ENCODE measurements around the gene MPP7.
A peak's percentile ranks its signal among the peaks of the same experiment; 100 is the strongest.
"Not testable (repeated sequence)": the region's sequence is repeated elsewhere in the genome, so short reads cannot be mapped to it uniquely, and the experiment has no call there.

MPP7 gene

DNA sequence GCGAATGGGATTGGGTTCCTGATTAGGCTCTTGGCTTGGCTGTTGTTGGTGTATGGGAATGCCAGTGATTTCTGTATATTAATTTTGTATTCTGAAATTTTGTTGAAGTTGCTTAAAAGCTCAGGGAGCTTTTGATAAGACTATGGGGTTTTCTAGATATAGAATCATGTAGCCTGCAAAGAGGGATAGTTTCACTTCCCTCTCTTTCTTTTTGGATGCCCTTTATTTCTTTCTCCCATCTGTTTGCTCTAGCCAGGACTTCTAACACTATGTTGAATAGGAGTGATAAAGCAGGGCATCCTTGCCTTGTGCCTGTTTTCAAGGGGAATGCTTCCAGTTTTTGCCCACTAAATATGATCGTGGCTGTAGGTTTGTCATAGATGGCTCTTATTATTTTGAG lies 40.4 kb upstream of the MPP7 start:
- no peaks in the 10 kb centered on the region for H3K36me3 ChIP-seq (ENCODE audit: insufficient read depth, low read length)
- H3K4me3 ChIP-seq (ENCODE audit: low read length, poor library complexity, severe bottlenecking), result no peak overlapping the region
- H3K9me3 ChIP-seq (ENCODE audit: insufficient read depth, low read depth, low read length), result 0 out of 2 replicates have a peak, but pooled peaks cover 9% of the 10 kb centered on the region
- H4K20me1 ChIP-seq (ENCODE audit: insufficient read depth, low read length, poor library complexity, severe bottlenecking), result no peaks in the 10 kb centered on the region
- H3K4me1 ChIP-seq (ENCODE audit: insufficient read depth, low read length, poor library complexity, severe bottlenecking), result peaks cover 5% of the 10 kb centered on the region
- H2AFZ ChIP-seq (ENCODE audit: low read length), result no peak overlapping the region
- H3K9ac ChIP-seq (ENCODE audit: low read depth, low read length, poor library complexity, severe bottlenecking), result no peak overlapping the region
- no peaks in the 10 kb centered on the region for H3K9me2 ChIP-seq (replicated peaks; ENCODE audit: low read depth, low read length)
- H3F3A ChIP-seq (ENCODE audit: low read depth), result no peaks in the 10 kb centered on the region
- no peak for TF ChIP-seq EZH2phosphoT487 (IDR thresholded peaks at IDR 0.05; ENCODE audit: borderline replicate concordance)
- TF ChIP-seq, protein P1, sequence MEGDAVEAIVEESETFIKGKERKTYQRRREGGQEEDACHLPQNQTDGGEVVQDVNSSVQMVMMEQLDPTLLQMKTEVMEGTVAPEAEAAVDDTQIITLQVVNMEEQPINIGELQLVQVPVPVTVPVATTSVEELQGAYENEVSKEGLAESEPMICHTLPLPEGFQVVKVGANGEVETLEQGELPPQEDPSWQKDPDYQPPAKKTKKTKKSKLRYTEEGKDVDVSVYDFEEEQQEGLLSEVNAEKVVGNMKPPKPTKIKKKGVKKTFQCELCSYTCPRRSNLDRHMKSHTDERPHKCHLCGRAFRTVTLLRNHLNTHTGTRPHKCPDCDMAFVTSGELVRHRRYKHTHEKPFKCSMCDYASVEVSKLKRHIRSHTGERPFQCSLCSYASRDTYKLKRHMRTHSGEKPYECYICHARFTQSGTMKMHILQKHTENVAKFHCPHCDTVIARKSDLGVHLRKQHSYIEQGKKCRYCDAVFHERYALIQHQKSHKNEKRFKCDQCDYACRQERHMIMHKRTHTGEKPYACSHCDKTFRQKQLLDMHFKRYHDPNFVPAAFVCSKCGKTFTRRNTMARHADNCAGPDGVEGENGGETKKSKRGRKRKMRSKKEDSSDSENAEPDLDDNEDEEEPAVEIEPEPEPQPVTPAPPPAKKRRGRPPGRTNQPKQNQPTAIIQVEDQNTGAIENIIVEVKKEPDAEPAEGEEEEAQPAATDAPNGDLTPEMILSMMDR (conservative IDR thresholded peaks at IDR 0.05; ENCODE audit: low read length), result no peak
- no peaks in the 10 kb centered on the region for H3K79me2 ChIP-seq (ENCODE audit: insufficient read depth, low read length)
- no peak overlapping the region for H3K4me2 ChIP-seq (ENCODE audit: low read depth, low read length, poor library complexity, severe bottlenecking)
- H3K27me3 ChIP-seq (ENCODE audit: insufficient read depth, low read length, poor library complexity, severe bottlenecking), result no peaks in the 10 kb centered on the region

DNA sequence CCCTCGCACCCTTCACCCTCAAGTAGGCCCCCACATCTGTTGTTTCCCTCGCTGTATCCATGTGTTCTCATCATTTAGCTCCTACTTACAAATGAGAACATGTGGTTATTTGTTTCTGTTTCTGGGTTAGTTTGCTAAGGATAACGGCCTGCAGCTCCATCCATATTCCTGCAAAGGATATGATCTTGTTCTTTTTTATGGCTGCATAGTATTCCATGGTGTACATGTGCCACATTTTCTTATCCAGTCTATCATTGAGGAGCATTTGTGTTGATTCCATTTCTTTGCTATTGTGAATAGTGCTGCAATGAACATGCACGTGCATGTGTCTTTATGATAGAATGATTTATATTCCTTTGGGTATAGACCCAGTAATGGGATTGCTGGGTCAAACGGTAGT lies 38.8 kb upstream of the MPP7 start:
- H3K27me3 ChIP-seq (ENCODE audit: insufficient read depth, low read length, poor library complexity, severe bottlenecking); H3K79me2 ChIP-seq (ENCODE audit: insufficient read depth, low read length); H3K9me3 ChIP-seq (ENCODE audit: insufficient read depth, low read depth, low read length); H3K4me2 ChIP-seq (ENCODE audit: low read depth, low read length, poor library complexity, severe bottlenecking); H3F3A ChIP-seq (ENCODE audit: low read depth); H3K9me2 ChIP-seq (replicated peaks; ENCODE audit: low read depth, low read length); H2AFZ ChIP-seq (ENCODE audit: low read length); H3K4me1 ChIP-seq (ENCODE audit: insufficient read depth, low read length, poor library complexity, severe bottlenecking); H3K4me3 ChIP-seq (ENCODE audit: low read length, poor library complexity, severe bottlenecking); H3K9ac ChIP-seq (ENCODE audit: low read depth, low read length, poor library complexity, severe bottlenecking); H3K36me3 ChIP-seq (ENCODE audit: insufficient read depth, low read length); H4K20me1 ChIP-seq (ENCODE audit: insufficient read depth, low read length, poor library complexity, severe bottlenecking): not testable (repeated sequence)

- Histone ChIP-seq H3K4me1 (ENCODE audit: insufficient read depth, low read length, poor library complexity, severe bottlenecking) (peaks cover 43% of the 10 kb centered on the region), H4K20me1 (ENCODE audit: insufficient read depth, low read length, poor library complexity, severe bottlenecking) (no peaks in the 10 kb centered on the region), H3K9ac (ENCODE audit: low read depth, low read length, poor library complexity, severe bottlenecking) (peak overlapping the region; percentile 57), H3K36me3 (ENCODE audit: insufficient read depth, low read length) (no peaks in the 10 kb centered on the region), H3K27me3 (ENCODE audit: insufficient read depth, low read length, poor library complexity, severe bottlenecking) (no peaks in the 10 kb centered on the region), H3K79me2 (ENCODE audit: insufficient read depth, low read length) (no peaks in the 10 kb centered on the region), H3K4me3 (ENCODE audit: low read length, poor library complexity, severe bottlenecking) (peak overlapping the region; percentile 69), H3K9me3 (ENCODE audit: insufficient read depth, low read depth, low read length) (no peaks in the 10 kb centered on the region), H2AFZ (ENCODE audit: low read length) (no peak overlapping the region), H3F3A (ENCODE audit: low read depth) (peaks cover 5% of the 10 kb centered on the region; the same call in 1 of the 2 replicates), H3K9me2 (replicated peaks; ENCODE audit: low read depth, low read length) (no peaks in the 10 kb centered on the region), H3K4me2 (ENCODE audit: low read depth, low read length, poor library complexity, severe bottlenecking) (peak overlapping the region; percentile 60)
- TF ChIP-seq EZH2phosphoT487 (IDR thresholded peaks at IDR 0.05; ENCODE audit: borderline replicate concordance), result no peak
- TF ChIP-seq, protein P1 (conservative IDR thresholded peaks at IDR 0.05; ENCODE audit: low read length), result no peak
Observed at GRCh38 chr10:28332726-28333125, 29.9 kb upstream of the MPP7 start.

DNA sequence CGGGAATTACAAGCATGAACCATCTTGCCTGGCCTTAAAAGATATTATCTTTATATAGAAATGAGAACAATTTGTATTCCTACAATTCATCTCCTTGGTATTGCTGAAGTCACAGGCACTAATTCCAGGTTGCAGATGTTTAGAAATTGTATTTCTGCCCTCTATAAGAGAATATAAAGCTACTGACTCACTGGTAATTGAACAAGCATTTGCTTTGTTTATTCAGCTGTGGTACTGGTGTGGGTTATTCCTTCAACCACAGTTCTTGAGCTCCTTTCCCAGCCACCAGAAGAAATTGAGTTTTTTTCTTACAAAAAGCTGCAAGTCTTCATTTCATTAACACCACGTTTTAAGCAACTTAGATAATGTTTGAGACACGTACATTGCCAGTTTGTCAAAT lies 29.0 kb upstream of the MPP7 start:
- peak overlapping the region; percentile 57 for H3K9ac ChIP-seq (ENCODE audit: low read depth, low read length, poor library complexity, severe bottlenecking)
- no peak overlapping the region for H2AFZ ChIP-seq (ENCODE audit: low read length)
- peak overlapping the region; percentile 69 for H3K4me3 ChIP-seq (ENCODE audit: low read length, poor library complexity, severe bottlenecking)
- H3K79me2 ChIP-seq (ENCODE audit: insufficient read depth, low read length), result no peaks in the 10 kb centered on the region
- H3K36me3 ChIP-seq (ENCODE audit: insufficient read depth, low read length), result no peaks in the 10 kb centered on the region
- H3K9me3 ChIP-seq (ENCODE audit: insufficient read depth, low read depth, low read length), result no peaks in the 10 kb centered on the region
- H3K9me2 ChIP-seq (replicated peaks; ENCODE audit: low read depth, low read length), result no peaks in the 10 kb centered on the region
- TF ChIP-seq, protein P1 (conservative IDR thresholded peaks at IDR 0.05; ENCODE audit: low read length), result no peak
- TF ChIP-seq EZH2phosphoT487 (IDR thresholded peaks at IDR 0.05; ENCODE audit: borderline replicate concordance), result no peak
- peak overlapping the region; percentile 60 for H3K4me2 ChIP-seq (ENCODE audit: low read depth, low read length, poor library complexity, severe bottlenecking)
- H4K20me1 ChIP-seq (ENCODE audit: insufficient read depth, low read length, poor library complexity, severe bottlenecking), result no peaks in the 10 kb centered on the region
- no peaks in the 10 kb centered on the region for H3K27me3 ChIP-seq (ENCODE audit: insufficient read depth, low read length, poor library complexity, severe bottlenecking)
- peaks cover 5% of the 10 kb centered on the region; the same call in 1 of the 2 replicates for H3F3A ChIP-seq (ENCODE audit: low read depth)
- H3K4me1 ChIP-seq (ENCODE audit: insufficient read depth, low read length, poor library complexity, severe bottlenecking), result peaks cover 43% of the 10 kb centered on the region
